ENCODE data around the gene ST3GAL4.

Gene ST3GAL4

GRCh38 chr11:126329644-126330211 is 25.8 kb upstream of the ST3GAL4 start:
- DNase-seq (ENCODE audit: extremely low read depth in 1 of 2, low read depth in 1 of 2) = no peak

GRCh38 chr11:126331286-126331685 is 24.2 kb upstream of the ST3GAL4 start:
- no peak for DNase-seq (ENCODE audit: extremely low read depth in 1 of 2, low read depth in 1 of 2)

GRCh38 chr11:126332221-126332711 is 23.2 kb upstream of the ST3GAL4 start:
- DNase-seq (ENCODE audit: extremely low read depth in 1 of 2, low read depth in 1 of 2) = no peak

- no peak for DNase-seq (ENCODE audit: extremely low read depth in 1 of 2, low read depth in 1 of 2)
These were observed 22.3 kb upstream of the ST3GAL4 start for GRCh38 chr11:126333142-126333541.

GRCh38 chr11:126334659-126335462 is 20.6 kb upstream of the ST3GAL4 start:
- DNase-seq (ENCODE audit: extremely low read depth in 1 of 2, low read depth in 1 of 2) = no peak

- DNase-seq (ENCODE audit: extremely low read depth in 1 of 2, low read depth in 1 of 2) = no peak
These were observed 20.1 kb upstream of the ST3GAL4 start for GRCh38 chr11:126335463-126335760.

GRCh38 chr11:126336138-126336541 is 19.3 kb upstream of the ST3GAL4 start:
- no peak for DNase-seq (ENCODE audit: extremely low read depth in 1 of 2, low read depth in 1 of 2)

GRCh38 chr11:126336671-126337101 is 18.8 kb upstream of the ST3GAL4 start:
- DNase-seq (ENCODE audit: extremely low read depth in 1 of 2, low read depth in 1 of 2) = no peak

- no peak for DNase-seq (ENCODE audit: extremely low read depth in 1 of 2, low read depth in 1 of 2)
These were observed 18.4 kb upstream of the ST3GAL4 start for GRCh38 chr11:126337126-126337473.

- no peak for DNase-seq (ENCODE audit: extremely low read depth in 1 of 2, low read depth in 1 of 2)
These were observed 17.8 kb upstream of the ST3GAL4 start for GRCh38 chr11:126337474-126338241.

- no peak for DNase-seq (ENCODE audit: extremely low read depth in 1 of 2, low read depth in 1 of 2)
These were observed 17.0 kb upstream of the ST3GAL4 start for GRCh38 chr11:126338346-126339055.

- no peak for DNase-seq (ENCODE audit: extremely low read depth in 1 of 2, low read depth in 1 of 2)
These were observed 16.2 kb upstream of the ST3GAL4 start for GRCh38 chr11:126339073-126339862.

- no peak for DNase-seq (ENCODE audit: extremely low read depth in 1 of 2, low read depth in 1 of 2)
These were observed 15.5 kb upstream of the ST3GAL4 start for GRCh38 chr11:126339863-126340434.

GRCh38 chr11:126340960-126341606 is 14.4 kb upstream of the ST3GAL4 start:
- DNase-seq (ENCODE audit: extremely low read depth in 1 of 2, low read depth in 1 of 2) = no peak

- no peak for DNase-seq (ENCODE audit: extremely low read depth in 1 of 2, low read depth in 1 of 2)
These were observed 13.7 kb upstream of the ST3GAL4 start for GRCh38 chr11:126341760-126342161.

- no peak for DNase-seq (ENCODE audit: extremely low read depth in 1 of 2, low read depth in 1 of 2)
These were observed 12.4 kb upstream of the ST3GAL4 start for GRCh38 chr11:126343051-126343450.

GRCh38 chr11:126344141-126345080 is 11.1 kb upstream of the ST3GAL4 start:
- no peak for DNase-seq (ENCODE audit: extremely low read depth in 1 of 2, low read depth in 1 of 2)

- DNase-seq (ENCODE audit: extremely low read depth in 1 of 2, low read depth in 1 of 2) = no peak
These were observed 10.2 kb upstream of the ST3GAL4 start for GRCh38 chr11:126345283-126345682.
